Activated gamma-delta T cell treated with anti-CD3 and anti-CD28 coated beads, Interleukin-2, amount 50 U/mL, for 16 hours (primary cell): ENCODE measurements around the gene TNRC18.
"Not testable (repeated sequence)": the region's sequence is repeated elsewhere in the genome, so short reads cannot be mapped to it uniquely, and the experiment has no call there.

Experiments
- DNase-seq: peaks from one replicate; pipeline ENCODE4 v3.0.0-alpha.2; 2020; ENCODE audit warnings: low read depth

The TNRC18 gene

DNA sequence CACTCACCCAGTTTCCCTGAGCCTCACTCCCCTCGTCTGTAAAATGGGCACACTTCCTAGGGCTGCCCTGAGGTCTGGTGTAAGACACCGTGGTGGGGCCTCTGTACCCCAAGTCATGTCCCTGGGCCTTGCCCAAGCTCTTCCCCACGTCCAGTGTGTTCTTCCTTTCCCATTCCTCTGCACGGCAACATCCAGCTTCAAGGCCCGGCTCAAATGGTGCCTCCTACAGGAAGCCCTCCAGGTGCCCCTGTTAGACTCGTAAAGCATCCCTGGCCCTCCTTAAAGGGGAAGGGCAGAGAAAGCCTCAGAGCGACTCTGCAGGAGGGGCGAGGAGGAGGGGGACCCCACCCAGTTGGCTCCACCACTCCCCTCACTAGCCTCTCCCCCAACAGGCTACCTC, 132.3 kb downstream of the TNRC18 start:
- DNase-seq = no peak

DNA sequence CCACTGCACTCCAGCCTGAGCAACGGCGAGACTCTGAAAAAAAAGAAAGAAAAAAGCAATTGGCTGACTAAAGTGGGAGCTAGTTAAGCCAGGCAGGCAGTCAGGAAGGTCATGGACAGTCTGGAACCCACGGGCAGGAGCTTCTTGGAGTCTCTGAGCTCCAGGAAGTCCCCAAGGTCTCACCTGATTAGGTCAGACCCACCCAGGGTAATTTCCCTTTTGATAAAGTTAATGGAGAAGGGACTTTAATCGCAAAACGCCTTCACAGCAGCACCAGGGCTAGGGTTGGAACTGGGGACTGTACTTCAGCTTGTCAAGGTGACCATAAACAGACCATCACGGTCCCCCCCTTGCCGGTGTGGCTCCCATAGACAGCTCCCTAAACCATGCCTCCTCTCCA, 134.3 kb downstream of the TNRC18 start:
- DNase-seq = no peak

- not testable (repeated sequence) for DNase-seq
Measured at GRCh38 chr7:5288560-5288959, 135.1 kb downstream of the TNRC18 start.

- DNase-seq = no peak
Measured at GRCh38 chr7:5287802-5288201, 135.8 kb downstream of the TNRC18 start.

- DNase-seq = not testable (repeated sequence)
Measured at GRCh38 chr7:5287373-5287772, 136.3 kb downstream of the TNRC18 start.

DNA sequence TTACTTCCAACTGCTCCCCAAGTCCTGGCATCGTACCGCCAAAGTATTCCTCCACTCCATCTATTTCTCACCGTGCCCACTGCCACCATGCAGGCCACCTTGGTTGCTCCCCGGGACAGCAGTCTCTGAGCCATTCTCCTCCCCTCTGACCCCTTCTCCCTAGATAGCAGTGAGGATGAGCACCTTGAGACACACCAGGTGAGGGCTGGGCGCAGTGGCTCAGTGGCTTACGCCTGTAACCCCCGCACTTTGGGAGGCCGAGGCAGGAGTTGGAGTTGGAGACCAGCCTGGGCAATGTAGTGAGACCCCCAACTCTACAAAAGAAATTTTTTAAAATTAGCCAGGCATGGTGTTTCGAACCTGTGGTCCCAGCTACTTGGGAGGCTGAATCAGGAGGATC, 136.7 kb downstream of the TNRC18 start:
- no peak for DNase-seq

GRCh38 chr7:5284304-5285281, 139.0 kb downstream of the TNRC18 start:
- no peak for DNase-seq

GRCh38 chr7:5283421-5284303, 140.0 kb downstream of the TNRC18 start:
- no peak for DNase-seq

GRCh38 chr7:5282543-5283316, 140.9 kb downstream of the TNRC18 start, which contains the start of gene SLC29A4:
TSS of gene SLC29A4 (plus strand) at chr7:5282943. CDS start at chr7:5287817, 4,874 bp downstream.
- no peak for DNase-seq

DNA sequence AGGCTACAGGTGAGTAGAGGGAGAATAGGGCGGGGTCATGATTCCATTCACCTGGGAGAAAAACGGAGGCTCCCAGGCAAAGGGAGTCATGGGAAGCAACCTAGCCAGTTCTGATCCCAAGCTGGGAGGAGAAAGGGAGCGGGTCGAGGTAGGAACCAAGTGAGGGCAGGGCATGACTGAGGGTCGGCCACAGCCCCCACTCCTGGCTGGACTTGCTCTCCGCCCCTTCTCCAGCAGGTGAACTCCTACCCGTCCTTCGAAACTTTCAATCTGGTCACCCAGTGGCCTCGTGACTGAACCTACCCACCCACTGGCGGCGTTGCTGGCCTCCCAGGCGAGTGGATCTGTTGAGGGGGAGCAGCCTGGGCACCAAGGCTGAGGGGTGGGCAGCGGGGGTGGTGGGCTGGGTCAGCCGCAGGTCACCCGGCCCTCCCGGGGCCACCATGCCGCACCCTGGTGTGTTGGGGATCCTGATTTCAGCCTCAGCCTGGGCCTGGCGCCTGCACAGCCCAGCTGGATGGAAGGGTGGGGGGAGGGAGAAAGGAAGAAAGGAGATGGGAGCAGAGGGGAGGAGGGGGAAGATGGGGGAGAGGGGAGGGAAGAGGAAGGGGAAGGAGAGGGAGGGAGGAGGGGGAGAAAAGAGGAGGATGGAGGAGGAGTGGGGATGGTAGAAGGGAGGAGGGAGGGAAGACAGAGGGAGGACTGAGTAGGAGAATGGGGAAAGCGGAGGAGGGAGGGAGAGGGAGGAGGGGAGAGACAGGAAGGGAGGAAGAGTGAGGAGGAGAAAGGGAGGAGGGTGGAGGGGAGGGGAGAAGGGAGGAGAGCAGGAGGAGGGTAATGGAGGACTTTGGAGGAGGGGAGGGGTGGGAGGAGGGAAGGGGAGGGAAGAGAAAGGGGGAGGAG, 141.8 kb downstream of the TNRC18 start:
- DNase-seq = not testable (repeated sequence)

GRCh38 chr7:5279734-5280133, 143.9 kb downstream of the TNRC18 start:
- DNase-seq = no peak

DNA sequence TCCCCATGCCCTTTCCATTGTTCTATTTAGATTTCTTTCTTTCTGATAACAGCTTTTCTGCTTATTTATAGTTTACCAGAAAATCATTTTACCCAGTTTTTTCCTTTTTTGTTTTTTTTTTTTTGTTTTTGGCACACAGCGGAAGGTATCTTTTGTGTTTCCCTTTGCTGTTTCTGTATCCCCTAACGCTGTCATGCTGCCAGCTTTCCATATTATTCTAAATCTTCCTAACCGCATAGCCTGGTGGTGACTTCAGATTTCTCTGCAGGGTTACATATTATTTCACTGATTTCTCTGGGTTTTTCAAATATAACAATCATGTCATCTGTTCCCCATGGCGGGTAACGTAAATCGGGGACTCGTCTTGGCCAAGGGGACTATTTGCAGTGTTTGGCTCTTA, 144.9 kb downstream of the TNRC18 start:
- no peak for DNase-seq

- no peak for DNase-seq
Measured at GRCh38 chr7:5276611-5277010, 147.0 kb downstream of the TNRC18 start.

DNA sequence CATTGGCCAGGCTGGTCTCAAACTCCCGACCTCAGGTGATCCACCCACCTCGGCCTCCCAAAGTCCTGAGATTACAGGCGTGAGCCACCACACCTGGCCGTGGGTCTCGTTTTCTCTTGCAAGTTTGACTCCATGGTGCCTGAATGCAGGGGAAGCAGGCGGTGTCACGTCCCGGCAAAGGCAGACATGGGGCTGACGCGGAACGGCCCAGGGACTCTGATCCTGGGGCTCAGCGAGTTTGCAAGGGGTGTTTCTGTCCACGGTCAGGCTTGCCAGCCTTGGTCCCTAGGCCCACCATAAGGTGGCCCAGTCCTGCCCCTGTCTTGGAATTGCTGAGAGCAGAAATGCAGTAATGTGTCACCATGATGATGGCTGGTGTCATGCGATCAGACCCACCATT, 147.5 kb downstream of the TNRC18 start:
- not testable (repeated sequence) for DNase-seq

DNA sequence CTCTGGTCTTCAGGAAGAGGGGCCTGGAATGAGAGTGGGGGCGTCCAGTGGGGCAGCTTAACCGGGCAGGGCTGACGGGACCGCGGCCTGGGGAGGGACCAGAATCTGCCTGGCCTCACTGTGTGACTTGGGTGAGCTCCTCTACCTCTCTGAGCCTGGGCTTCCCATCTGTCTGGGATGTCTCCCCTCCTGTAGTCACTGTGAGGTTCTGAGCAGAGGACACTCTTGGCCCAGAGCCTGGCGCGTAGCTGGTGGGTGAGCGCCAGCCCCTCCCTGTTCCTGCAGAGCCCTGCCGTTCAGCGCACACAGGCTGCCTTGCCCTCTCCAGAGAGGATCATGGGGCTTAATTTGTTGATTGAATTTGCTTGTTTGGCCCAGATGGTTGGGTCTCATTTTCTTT, 148.1 kb downstream of the TNRC18 start:
- DNase-seq = not testable (repeated sequence)

DNA sequence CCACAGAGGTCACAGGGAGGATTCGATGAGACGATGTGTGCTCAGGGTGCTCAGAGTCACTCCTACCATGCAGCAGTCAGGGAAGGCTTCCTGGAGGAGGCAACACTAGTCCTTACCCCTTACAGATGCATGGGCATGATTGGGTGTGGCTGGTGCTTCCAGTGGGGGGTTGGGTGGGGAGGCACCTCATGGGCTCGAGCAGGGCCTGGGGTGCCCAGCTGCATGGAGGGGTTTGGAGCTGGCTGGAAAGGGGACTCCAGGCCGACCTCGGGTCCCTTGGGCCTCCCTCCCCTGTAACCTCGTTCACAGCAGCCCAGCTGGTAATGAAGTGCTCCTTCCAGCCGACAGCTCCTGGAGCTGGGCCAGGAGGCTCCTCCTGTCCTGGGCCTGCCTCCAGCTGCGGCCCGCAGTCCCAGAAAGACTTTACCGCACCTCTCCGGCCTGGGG, 148.6 kb downstream of the TNRC18 start:
- DNase-seq = not testable (repeated sequence)

DNA sequence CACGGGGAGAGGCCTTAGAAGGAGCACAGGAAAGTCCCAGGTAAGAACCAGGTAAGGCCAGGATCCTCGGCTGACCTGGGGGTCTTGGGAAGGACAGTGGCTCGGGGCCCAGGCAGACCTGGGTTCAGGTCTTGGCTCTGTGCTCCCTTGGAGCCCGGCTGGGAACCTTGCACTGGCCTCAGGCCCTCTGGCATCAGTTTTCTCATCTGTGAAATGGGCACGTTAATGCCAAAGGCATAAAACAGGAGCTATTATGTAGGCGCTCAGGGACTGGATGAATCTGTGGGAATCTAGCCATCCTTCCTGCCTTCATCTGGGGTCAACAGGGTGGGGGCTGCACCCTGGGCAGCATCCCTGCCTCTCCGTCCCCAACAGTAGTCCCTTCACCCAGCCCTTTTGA, 149.2 kb downstream of the TNRC18 start:
- DNase-seq = no peak

- not testable (repeated sequence) for DNase-seq
Measured at GRCh38 chr7:5273831-5274405, 149.7 kb downstream of the TNRC18 start.

DNA sequence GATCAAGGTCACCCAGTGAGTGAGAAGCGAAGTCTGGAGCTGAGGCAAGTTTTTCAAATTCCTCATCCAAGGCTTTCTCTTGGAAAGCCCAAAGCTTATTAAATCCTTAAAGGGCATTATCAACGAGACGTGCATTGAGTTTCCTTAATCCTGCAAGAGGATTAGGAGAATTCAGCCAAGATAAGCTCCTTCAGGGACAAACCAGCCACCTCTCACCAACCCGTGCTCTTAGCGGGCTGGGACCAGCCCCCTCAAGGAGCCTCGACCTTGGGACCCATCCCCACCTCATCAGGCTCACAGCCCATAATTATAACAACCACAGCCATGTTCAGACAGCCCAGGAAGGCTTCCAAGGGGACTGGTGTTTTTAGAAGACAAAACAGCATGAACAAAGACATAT, 152.8 kb downstream of the TNRC18 start:
- DNase-seq = no peak

- DNase-seq = not testable (repeated sequence)
Measured at GRCh38 chr7:5269992-5270657, 153.5 kb downstream of the TNRC18 start.
